SK-N-SH treated with all-trans-retinoic acid at 6 μM for 48 hours (cell line): ENCODE data around the gene SDK1.

Source experiments
- ATAC-seq: fragments of 200-7000 bp; cut with Tn5 transposase; 3 replicates; pipeline ENCODE4 v1.9.1; 2020; ENCODE audit warnings: mild to moderate bottlenecking, moderate library complexity
- BACH2 ChIP-seq: fragments of 250-450 bp; sonication (Bioruptor Pico); IDR thresholded peaks from 2 replicates; pipeline ENCODE4 v1.9.0; 2021; ENCODE audit warnings: mild to moderate bottlenecking, borderline replicate concordance
- CREB5 ChIP-seq: fragments of 250-450 bp; sonication (Bioruptor Pico); IDR thresholded peaks from 2 replicates; pipeline ENCODE4 v1.5.1; 2020; ENCODE audit warnings: low read depth, mild to moderate bottlenecking, moderate library complexity
- CSDC2 ChIP-seq: fragments of 250-450 bp; sonication (Bioruptor Pico); IDR thresholded peaks from 2 replicates; pipeline ENCODE4 v1.5.0; 2020; ENCODE audit warnings: mild to moderate bottlenecking, moderate library complexity
- CSRNP3 ChIP-seq: fragments of 250-450 bp; sonication (Bioruptor Pico); IDR thresholded peaks from 2 replicates; pipeline ENCODE4 v1.5.1; 2021; ENCODE audit warnings: mild to moderate bottlenecking, moderate library complexity
- ESRRG ChIP-seq: fragments of 250-450 bp; sonication (Bioruptor Pico); IDR thresholded peaks from 2 replicates; pipeline ENCODE4 v1.6.1; 2021; ENCODE audit warnings: mild to moderate bottlenecking
- GLIS3 ChIP-seq: fragments of 250-450 bp; sonication (Bioruptor Pico); IDR thresholded peaks from 2 replicates; pipeline ENCODE4 v1.5.0; 2020; ENCODE audit warnings: mild to moderate bottlenecking, moderate library complexity
- ISL1 ChIP-seq: fragments of 250-450 bp; sonication (Bioruptor Pico); IDR thresholded peaks from 2 replicates; pipeline ENCODE4 v2.1.2; 2022; ENCODE audit warnings: mild to moderate bottlenecking, moderate library complexity
- OSR1 ChIP-seq: fragments of 250-450 bp; sonication (Bioruptor Pico); IDR thresholded peaks from 2 replicates; pipeline ENCODE4 v1.8.0; 2022; ENCODE audit warnings: moderate library complexity, mild to moderate bottlenecking, inconsistent platforms
- PPARA ChIP-seq: fragments of 250-450 bp; sonication (Bioruptor Pico); IDR thresholded peaks from 2 replicates; pipeline ENCODE4 v1.5.0; 2020; ENCODE audit warnings: mild to moderate bottlenecking, borderline replicate concordance
- RARB ChIP-seq: fragments of 250-450 bp; sonication (Bioruptor Pico); IDR thresholded peaks from 2 replicates; pipeline ENCODE4 v1.8.0; 2021; ENCODE audit warnings: mild to moderate bottlenecking, moderate library complexity
- SNAI2 ChIP-seq: fragments of 250-450 bp; sonication (Bioruptor Pico); IDR thresholded peaks from 2 replicates; pipeline ENCODE4 v1.5.0; 2020; ENCODE audit warnings: mild to moderate bottlenecking, moderate library complexity
- TCF4 ChIP-seq: fragments of 250-450 bp; sonication (Bioruptor Pico); IDR thresholded peaks from 2 replicates; pipeline ENCODE4 v1.8.0; 2021; ENCODE audit warnings: mild to moderate bottlenecking, moderate library complexity, borderline replicate concordance
- ZFP30 ChIP-seq: fragments of 450-650 bp; formaldehyde crosslinking; IDR thresholded peaks from 2 replicates; pipeline ENCODE4 v1.5.0; 2022; ENCODE audit warnings: mild to moderate bottlenecking, moderate library complexity
- ZNF565 ChIP-seq: fragments of 450-650 bp; formaldehyde crosslinking; conservative IDR thresholded peaks from 2 replicates; pipeline ENCODE4 v1.5.0; 2020; ENCODE audit warnings: low read depth, mild to moderate bottlenecking, moderate library complexity
- ZNF70 ChIP-seq: fragments of 450-650 bp; formaldehyde crosslinking; IDR thresholded peaks from 2 replicates; pipeline ENCODE4 v1.5.0; 2020; ENCODE audit warnings: mild to moderate bottlenecking, moderate library complexity
- ZNF8 ChIP-seq: fragments of 450-650 bp; formaldehyde crosslinking; IDR thresholded peaks from 2 replicates; pipeline ENCODE4 v1.5.0; 2020; ENCODE audit warnings: mild to moderate bottlenecking, moderate library complexity
- TF ChIP-seq, protein P1 (sequence below): fragments of 250-450 bp; sonication (Bioruptor Pico); IDR thresholded peaks from 2 replicates; pipeline ENCODE4 v1.5.0; 2020; ENCODE audit warnings: mild to moderate bottlenecking, moderate library complexity
- TF ChIP-seq, protein P2 (sequence below): fragments of 250-450 bp; sonication (Bioruptor Pico); IDR thresholded peaks from 2 replicates; pipeline ENCODE4 v1.8.0; 2021; ENCODE audit warnings: low read depth, mild to moderate bottlenecking, moderate library complexity, borderline replicate concordance
- TF ChIP-seq, protein P3 (sequence below): fragments of 250-450 bp; sonication (Bioruptor Pico); IDR thresholded peaks from 2 replicates; pipeline ENCODE4 v1.8.0; 2020; ENCODE audit warnings: mild to moderate bottlenecking, moderate library complexity, borderline replicate concordance

SDK1 gene

GRCh38 chr7:3307435-3307834, 6.4 kb downstream of the SDK1 start:
- TF ChIP-seq ZNF70, result no peak
- TF ChIP-seq, protein P1, sequence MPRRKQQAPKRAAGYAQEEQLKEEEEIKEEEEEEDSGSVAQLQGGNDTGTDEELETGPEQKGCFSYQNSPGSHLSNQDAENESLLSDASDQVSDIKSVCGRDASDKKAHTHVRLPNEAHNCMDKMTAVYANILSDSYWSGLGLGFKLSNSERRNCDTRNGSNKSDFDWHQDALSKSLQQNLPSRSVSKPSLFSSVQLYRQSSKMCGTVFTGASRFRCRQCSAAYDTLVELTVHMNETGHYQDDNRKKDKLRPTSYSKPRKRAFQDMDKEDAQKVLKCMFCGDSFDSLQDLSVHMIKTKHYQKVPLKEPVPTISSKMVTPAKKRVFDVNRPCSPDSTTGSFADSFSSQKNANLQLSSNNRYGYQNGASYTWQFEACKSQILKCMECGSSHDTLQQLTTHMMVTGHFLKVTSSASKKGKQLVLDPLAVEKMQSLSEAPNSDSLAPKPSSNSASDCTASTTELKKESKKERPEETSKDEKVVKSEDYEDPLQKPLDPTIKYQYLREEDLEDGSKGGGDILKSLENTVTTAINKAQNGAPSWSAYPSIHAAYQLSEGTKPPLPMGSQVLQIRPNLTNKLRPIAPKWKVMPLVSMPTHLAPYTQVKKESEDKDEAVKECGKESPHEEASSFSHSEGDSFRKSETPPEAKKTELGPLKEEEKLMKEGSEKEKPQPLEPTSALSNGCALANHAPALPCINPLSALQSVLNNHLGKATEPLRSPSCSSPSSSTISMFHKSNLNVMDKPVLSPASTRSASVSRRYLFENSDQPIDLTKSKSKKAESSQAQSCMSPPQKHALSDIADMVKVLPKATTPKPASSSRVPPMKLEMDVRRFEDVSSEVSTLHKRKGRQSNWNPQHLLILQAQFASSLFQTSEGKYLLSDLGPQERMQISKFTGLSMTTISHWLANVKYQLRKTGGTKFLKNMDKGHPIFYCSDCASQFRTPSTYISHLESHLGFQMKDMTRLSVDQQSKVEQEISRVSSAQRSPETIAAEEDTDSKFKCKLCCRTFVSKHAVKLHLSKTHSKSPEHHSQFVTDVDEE (CRISPR knock-in tag), result no peak
- no peak for TF ChIP-seq OSR1
- TF ChIP-seq ISL1, result peak; percentile 19; the same call in 1 of the 2 replicates
- TF ChIP-seq ZNF8 (CRISPR knock-in tag), result no peak
- TF ChIP-seq SNAI2 (CRISPR knock-in tag), result no peak
- no peak for ATAC-seq

GRCh38 chr7:3309140-3309539, 8.1 kb downstream of the SDK1 start:
- TF ChIP-seq ZNF8 (CRISPR knock-in tag) (no peak), TCF4 (CRISPR knock-in tag) (no peak), CSDC2 (CRISPR knock-in tag) (no peak), OSR1 (no peak), SNAI2 (CRISPR knock-in tag) (no peak), CREB5 (no peak), CSRNP3 (no peak), ZFP30 (CRISPR knock-in tag) (no peak), ESRRG (CRISPR knock-in tag) (no peak), BACH2 (CRISPR knock-in tag) (no peak), RARB (CRISPR knock-in tag) (no peak)
- ATAC-seq, result no peak

DNA sequence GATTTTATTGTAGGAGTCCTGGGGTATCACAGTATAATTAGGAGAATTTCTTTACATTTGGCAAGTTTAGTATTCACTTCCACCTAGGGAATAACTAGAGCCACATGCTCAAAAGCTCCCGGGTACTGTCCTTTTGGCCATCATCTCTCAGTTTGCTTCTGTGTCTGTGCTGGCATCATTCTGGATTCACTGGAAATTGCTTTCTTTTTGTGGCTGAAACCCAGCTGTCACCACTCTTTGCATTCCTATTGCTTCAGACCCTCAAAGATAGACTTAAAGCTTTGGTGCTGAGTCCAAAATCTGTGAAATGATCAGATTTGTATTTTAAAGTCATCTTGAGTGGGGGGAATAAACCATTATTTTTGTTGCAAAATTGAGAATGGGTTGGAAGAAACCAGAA, 8.9 kb downstream of the SDK1 start:
- TF ChIP-seq PPARA, result no peak
- TF ChIP-seq ZNF565, result no peak
- TF ChIP-seq GLIS3 (CRISPR knock-in tag), result no peak
- TF ChIP-seq TCF4 (CRISPR knock-in tag), result no peak
- no peak for ATAC-seq

DNA sequence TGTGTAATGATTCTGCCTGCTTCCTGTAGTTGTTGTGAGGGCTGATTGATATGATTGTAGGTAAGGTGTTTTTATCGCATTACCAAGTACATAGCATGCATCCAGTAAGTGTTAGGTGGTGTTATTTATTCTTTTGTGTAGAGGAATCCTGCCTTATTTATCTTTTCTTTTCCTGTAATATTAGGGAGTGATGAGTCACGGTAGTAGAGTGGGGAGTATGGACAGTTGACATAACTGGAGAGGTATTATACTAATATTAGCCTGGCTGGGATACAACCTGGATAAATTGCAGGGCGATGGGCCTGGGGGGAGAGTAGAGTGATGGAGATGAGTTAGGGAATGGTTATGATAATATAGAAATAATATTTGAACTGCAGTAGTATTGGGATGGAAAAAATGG, 9.8 kb downstream of the SDK1 start:
- ATAC-seq, result no peak
- TF ChIP-seq ESRRG (CRISPR knock-in tag), result no peak
- TF ChIP-seq PPARA, result no peak
- no peak for TF ChIP-seq GLIS3 (CRISPR knock-in tag)
- TF ChIP-seq ZNF70, result no peak
- TF ChIP-seq ZNF8 (CRISPR knock-in tag), result no peak
- TF ChIP-seq ZFP30 (CRISPR knock-in tag), result no peak
- TF ChIP-seq, protein P2, sequence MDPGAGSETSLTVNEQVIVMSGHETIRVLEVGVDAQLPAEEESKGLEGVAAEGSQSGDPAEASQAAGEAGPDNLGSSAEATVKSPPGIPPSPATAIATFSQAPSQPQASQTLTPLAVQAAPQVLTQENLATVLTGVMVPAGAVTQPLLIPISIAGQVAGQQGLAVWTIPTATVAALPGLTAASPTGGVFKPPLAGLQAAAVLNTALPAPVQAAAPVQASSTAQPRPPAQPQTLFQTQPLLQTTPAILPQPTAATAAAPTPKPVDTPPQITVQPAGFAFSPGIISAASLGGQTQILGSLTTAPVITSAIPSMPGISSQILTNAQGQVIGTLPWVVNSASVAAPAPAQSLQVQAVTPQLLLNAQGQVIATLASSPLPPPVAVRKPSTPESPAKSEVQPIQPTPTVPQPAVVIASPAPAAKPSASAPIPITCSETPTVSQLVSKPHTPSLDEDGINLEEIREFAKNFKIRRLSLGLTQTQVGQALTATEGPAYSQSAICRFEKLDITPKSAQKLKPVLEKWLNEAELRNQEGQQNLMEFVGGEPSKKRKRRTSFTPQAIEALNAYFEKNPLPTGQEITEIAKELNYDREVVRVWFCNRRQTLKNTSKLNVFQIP (CRISPR knock-in tag), result no peak
- no peak for TF ChIP-seq TCF4 (CRISPR knock-in tag)
- TF ChIP-seq, protein P3, sequence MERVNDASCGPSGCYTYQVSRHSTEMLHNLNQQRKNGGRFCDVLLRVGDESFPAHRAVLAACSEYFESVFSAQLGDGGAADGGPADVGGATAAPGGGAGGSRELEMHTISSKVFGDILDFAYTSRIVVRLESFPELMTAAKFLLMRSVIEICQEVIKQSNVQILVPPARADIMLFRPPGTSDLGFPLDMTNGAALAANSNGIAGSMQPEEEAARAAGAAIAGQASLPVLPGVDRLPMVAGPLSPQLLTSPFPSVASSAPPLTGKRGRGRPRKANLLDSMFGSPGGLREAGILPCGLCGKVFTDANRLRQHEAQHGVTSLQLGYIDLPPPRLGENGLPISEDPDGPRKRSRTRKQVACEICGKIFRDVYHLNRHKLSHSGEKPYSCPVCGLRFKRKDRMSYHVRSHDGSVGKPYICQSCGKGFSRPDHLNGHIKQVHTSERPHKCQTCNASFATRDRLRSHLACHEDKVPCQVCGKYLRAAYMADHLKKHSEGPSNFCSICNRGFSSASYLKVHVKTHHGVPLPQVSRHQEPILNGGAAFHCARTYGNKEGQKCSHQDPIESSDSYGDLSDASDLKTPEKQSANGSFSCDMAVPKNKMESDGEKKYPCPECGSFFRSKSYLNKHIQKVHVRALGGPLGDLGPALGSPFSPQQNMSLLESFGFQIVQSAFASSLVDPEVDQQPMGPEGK (CRISPR knock-in tag), result no peak
- TF ChIP-seq ISL1, result no peak
